NCI-H82 treated with DMSO at 0.1 percent for 48 hours (cell line): ENCODE data around the gene BTG1.
"Not testable (repeated sequence)": the region's sequence is repeated elsewhere in the genome, so short reads cannot be mapped to it uniquely, and the experiment has no call there.

ENCODE experiments used
- DNase-seq: peaks from one replicate; lab custom pipeline; 2025; ENCODE audit not compliant: unreplicated experiment; lab: John Stamatoyannopoulos, UW

The BTG1 gene

DNA sequence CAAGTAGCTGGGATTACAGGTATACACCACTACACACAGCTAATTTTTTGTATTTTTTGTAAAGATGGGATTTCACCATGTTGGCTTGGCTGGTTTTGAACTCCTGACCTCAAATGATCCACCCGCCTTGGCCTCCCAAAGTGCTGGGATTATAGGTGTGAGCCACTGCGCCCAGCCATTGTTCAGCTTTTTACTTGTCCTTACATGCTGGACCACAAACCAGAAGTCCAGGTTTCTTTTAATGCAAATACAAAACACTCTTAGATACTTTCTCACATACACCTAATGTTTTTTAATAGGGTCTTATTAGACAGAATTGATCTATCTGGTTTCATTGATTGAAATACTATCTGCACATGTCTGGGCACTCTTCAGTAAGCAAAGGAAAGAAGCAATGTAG, 40.5 kb downstream of the BTG1 start:
- DNase-seq, result no peak

DNA sequence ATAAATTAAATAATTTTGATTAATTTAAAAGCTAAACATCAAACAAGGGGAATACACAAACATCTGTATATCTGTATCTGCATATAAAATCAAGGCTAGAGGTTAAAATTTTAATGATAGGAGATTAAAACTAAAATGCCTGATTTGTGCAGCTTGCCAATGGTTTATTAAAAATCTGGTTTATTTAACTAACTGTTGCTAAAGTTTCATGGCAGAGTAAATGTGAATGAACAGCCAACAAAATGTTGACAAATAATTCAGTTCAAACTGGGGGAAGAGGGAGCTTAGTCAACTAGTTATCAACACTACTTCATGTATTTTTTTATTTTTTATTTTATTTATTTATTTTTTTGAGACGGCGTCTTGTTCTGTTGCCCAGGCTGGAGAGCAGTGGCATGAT, 43.0 kb downstream of the BTG1 start:
- DNase-seq, result no peak

DNA sequence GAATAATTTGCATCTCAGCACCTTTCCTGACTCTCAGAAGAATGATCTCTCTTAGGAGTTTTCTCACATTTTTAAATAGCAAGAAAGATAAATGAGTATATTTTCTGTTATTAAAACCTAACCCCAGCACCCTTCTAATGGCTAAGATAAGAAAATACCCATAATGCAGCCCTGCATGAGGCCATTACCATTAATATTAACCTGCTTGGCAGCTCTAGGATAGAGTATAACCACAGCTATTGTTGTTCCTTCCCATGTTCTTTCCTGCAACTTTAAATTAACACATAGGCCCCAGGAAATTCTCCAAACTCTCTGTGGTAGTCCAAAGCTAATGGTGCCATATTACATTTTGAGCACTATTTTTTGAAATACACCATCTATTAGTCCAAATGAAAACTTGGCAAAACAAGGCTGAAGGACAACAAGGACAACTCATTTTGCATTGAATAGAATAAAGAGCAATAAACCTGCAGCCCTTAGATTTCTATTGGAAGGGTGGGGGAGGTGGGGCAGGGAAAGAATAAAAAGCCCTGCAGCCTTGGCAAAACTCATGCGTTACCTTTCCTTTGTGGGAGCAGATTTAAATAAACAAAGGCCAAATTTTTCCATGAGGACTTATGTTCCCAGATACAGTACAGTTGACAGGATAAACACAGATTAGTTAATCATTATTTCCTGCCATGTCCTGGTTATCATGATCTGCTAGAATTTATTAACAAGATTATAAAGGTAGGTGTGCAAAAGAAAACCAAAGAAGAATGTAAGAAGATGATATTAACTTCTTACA, 46.9 kb downstream of the BTG1 start:
- DNase-seq, result no peak

DNA sequence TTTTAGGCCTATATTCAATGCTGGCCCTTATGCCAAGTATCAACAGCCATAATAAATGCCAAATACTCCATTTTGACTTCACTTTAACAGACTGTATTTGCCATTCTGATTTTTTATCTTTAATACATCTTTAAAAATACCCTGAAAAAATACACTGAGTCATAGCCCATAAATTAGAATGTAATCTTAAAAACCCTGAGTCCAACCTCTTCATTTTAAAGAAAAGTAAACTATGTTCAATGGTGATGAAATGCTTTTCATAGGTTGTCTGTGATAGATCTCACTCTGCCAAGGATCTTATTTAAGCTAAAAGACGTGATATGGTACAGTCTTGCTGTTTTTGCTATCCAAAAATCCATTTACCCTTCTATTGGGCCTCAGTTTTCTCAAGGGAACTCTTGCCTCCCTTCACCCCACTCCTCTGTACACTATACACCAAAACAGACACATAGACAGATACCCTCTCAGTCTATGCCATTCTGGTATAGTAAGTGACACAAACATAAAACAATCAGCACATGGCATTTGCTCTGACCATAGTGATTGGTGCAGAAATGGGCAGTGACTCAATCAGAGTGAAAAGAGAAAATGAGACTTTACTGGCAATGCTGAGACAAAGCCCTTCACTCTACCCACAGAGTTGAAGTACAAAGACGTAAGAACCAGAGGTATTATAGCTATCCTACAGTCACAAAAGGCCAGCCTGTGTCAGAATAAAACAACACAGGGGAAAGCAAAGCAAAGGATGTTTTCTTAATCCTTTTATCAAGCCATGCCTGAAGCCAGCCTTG, 49.1 kb downstream of the BTG1 start:
- no peak for DNase-seq

DNA sequence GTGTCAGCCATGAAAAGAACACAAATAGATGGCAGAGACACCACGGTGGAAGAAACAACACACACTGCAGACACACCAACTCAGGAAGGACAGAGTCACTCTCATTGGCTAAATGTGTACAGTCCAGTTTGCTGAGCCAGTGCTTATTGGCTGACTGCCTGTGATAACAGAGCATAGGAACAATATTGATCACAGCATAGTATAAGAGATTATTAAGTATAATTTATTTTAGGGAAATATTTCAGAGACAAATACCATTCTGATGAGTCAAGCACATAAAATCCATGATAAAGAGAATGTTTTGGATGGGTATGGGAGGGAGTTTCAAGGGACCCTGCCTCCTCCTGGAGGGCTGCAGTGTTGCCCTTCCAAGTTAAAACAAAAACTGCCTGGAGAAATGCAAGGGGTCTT, 50.9 kb downstream of the BTG1 start:
- DNase-seq, result no peak

DNA sequence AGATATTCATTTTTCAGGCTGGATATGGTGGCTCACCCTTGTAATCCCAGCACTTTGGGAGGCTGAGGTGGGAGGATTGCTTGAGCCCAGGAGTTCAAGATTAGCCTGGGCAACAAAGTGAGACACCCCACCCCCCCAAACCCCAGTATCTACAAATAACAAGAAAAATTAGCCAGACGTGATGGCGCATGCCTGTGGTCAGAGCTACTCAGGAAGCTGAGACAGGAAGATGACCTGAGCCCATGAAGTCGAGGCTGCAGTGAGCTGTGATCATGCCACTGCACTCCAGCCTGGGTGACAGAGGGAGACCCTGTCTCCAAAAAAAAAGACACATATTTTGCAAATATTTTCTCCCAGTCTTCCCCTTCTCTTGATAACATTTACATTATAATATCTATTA, 51.3 kb downstream of the BTG1 start:
- not testable (repeated sequence) for DNase-seq
